MM.1S (cell line): ENCODE data around the gene SMOC2.

Experiments used
- DNase-seq: peaks from one replicate; pipeline ENCODE4 v3.0.0-alpha.2; 2015
- H2AFZ ChIP-seq: fragments of 300-600 bp; sonication (generic); 2 replicates; pipeline ENCODE4 v1.6.0; 2016; ENCODE audit warnings: antibody characterized with exemption, low read length
- H3F3A ChIP-seq: fragments of 300-600 bp; sonication (generic); 2 replicates; pipeline ENCODE4 v1.6.1; 2016; ENCODE audit warnings: mild to moderate bottlenecking, antibody characterized with exemption, low read length, moderate library complexity, mixed read lengths; ENCODE audit not compliant: insufficient read depth
- H3K27ac ChIP-seq: fragments of 300-600 bp; sonication (generic); 2 replicates; pipeline ENCODE4 v1.5.1; 2016; ENCODE audit warnings: mild to moderate bottlenecking, low read length
- H3K27me3 ChIP-seq: fragments of 300-600 bp; sonication (generic); replicated peaks from 2 replicates; pipeline ENCODE4 v1.6.0; 2016; ENCODE audit warnings: low read length; ENCODE audit not compliant: insufficient read depth
- H3K36me3 ChIP-seq: fragments of 300-600 bp; sonication (generic); replicated peaks from 2 replicates; pipeline ENCODE4 v1.6.1; 2016; ENCODE audit warnings: mild to moderate bottlenecking, low read length, mixed read lengths; ENCODE audit not compliant: insufficient read depth
- H3K4me1 ChIP-seq: fragments of 300-600 bp; sonication (generic); 2 replicates; pipeline ENCODE4 v1.6.1; 2016; ENCODE audit warnings: low read length, mixed read lengths
- H3K4me2 ChIP-seq: fragments of 300-600 bp; sonication (generic); 2 replicates; pipeline ENCODE4 v1.6.0; 2016; ENCODE audit warnings: low read depth, low read length
- H3K4me3 ChIP-seq: fragments of 300-600 bp; sonication (generic); 2 replicates; pipeline ENCODE4 v1.5.1; 2016; ENCODE audit warnings: low read length, mixed read lengths
- H3K79me2 ChIP-seq: fragments of 300-600 bp; sonication (generic); 2 replicates; pipeline ENCODE4 v1.6.1; 2016; ENCODE audit warnings: mixed run types, low read length, mixed read lengths
- H3K9ac ChIP-seq: fragments of 300-600 bp; sonication (generic); 2 replicates; pipeline ENCODE4 v1.6.1; 2016; ENCODE audit warnings: low read length, mixed read lengths
- H3K9me2 ChIP-seq: fragments of 300-600 bp; sonication (generic); replicated peaks from 2 replicates; pipeline ENCODE4 v1.6.1; 2016; ENCODE audit warnings: mild to moderate bottlenecking, low read length, mixed read lengths; ENCODE audit not compliant: insufficient read depth
- H3K9me3 ChIP-seq: fragments of 300-600 bp; sonication (generic); replicated peaks from 2 replicates; pipeline ENCODE4 v1.6.1; 2016; ENCODE audit warnings: mild to moderate bottlenecking, low read length, mixed read lengths; ENCODE audit not compliant: insufficient read depth
- H4K20me1 ChIP-seq: fragments of 300-600 bp; sonication (generic); 2 replicates; pipeline ENCODE4 v1.6.1; 2016; ENCODE audit warnings: mild to moderate bottlenecking, low read length, moderate library complexity, mixed read lengths; ENCODE audit not compliant: insufficient read depth
- CTCF ChIP-seq: fragments of 300-600 bp; sonication (generic); IDR thresholded peaks from 2 replicates; pipeline ENCODE4 v1.5.1; 2016; ENCODE audit warnings: antibody characterized with exemption, low read length, mixed read lengths
- EZH2 ChIP-seq: fragments of 300-600 bp; sonication (generic); optimal IDR thresholded peaks from 2 replicates; pipeline ENCODE3; 2017; ENCODE audit warnings: low read depth, mild to moderate bottlenecking, antibody characterized with exemption, low read length, mixed read lengths
- EZH2phosphoT487 ChIP-seq: fragments of 300-600 bp; sonication (generic); IDR thresholded peaks from 2 replicates; pipeline ENCODE4 v1.6.1; 2018; ENCODE audit warnings: antibody characterized with exemption, low read length

SMOC2 gene

GRCh38 chr6:168628176-168628553 is 187.2 kb downstream of the SMOC2 start:
- Histone ChIP-seq H4K20me1 (no peaks in the 10 kb centered on the region), H3K4me2 (no peak overlapping the region), H3F3A (no peaks in the 10 kb centered on the region), H3K9me2 (no peaks in the 10 kb centered on the region), H3K27me3 (no peaks in the 10 kb centered on the region), H3K4me1 (no peaks in the 10 kb centered on the region), H3K36me3 (no peaks in the 10 kb centered on the region), H3K9ac (no peak overlapping the region), H3K27ac (no peak overlapping the region), H2AFZ (no peak overlapping the region), H3K4me3 (no peak overlapping the region), H3K9me3 (no peaks in the 10 kb centered on the region), H3K79me2 (no peaks in the 10 kb centered on the region)
- TF ChIP-seq EZH2phosphoT487: no peak
- no peak for TF ChIP-seq EZH2
- no peak for DNase-seq

DNA sequence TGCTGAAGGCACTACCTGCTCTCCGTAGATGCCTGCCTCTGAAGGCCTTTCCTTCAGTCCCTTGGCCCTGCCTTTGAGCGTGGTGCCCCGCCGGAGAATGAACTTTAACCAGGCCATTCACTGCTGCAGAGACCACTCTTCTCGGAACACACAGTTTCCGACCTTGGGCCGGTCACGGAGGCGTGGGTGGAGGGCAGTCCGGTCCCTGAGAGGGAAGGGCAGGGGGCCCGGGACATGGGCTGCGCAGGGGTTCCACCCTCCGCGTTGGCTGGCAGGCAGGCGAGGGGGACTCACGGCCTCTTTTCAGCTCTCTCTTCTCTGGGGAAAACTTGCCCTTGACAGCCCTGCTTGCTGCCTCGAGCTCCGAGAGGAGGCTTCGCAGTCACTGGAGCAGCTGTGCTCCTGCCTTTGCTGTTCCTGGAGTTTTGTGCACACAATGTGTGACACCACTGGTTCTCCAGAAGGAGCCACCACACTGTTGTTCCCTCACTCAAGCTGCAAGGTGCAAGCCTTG is 187.8 kb downstream of the SMOC2 start:
- no peak for TF ChIP-seq EZH2phosphoT487
- no peak for TF ChIP-seq CTCF
- TF ChIP-seq EZH2: no peak
- H3K9me2 ChIP-seq: no peaks in the 10 kb centered on the region
- no peak for DNase-seq
- H3K27me3 ChIP-seq: no peaks in the 10 kb centered on the region
- no peaks in the 10 kb centered on the region for H3F3A ChIP-seq
- H3K27ac ChIP-seq: no peak overlapping the region
- H3K36me3 ChIP-seq: no peaks in the 10 kb centered on the region
- H4K20me1 ChIP-seq: no peaks in the 10 kb centered on the region
- no peak overlapping the region for H3K4me2 ChIP-seq
- H3K4me1 ChIP-seq: no peaks in the 10 kb centered on the region
- H3K9ac ChIP-seq: no peak overlapping the region
- H3K79me2 ChIP-seq: no peaks in the 10 kb centered on the region
- H2AFZ ChIP-seq: no peak overlapping the region
- no peak overlapping the region for H3K4me3 ChIP-seq
- H3K9me3 ChIP-seq: no peaks in the 10 kb centered on the region

- Histone ChIP-seq H3K4me3 (no peak overlapping the region), H3K9ac (no peak overlapping the region), H3K36me3 (no peaks in the 10 kb centered on the region), H3K4me1 (no peaks in the 10 kb centered on the region), H3F3A (no peaks in the 10 kb centered on the region), H3K9me2 (no peaks in the 10 kb centered on the region), H3K9me3 (no peaks in the 10 kb centered on the region), H3K4me2 (no peak overlapping the region), H2AFZ (no peak overlapping the region), H3K79me2 (no peaks in the 10 kb centered on the region), H4K20me1 (no peaks in the 10 kb centered on the region), H3K27me3 (no peaks in the 10 kb centered on the region), H3K27ac (no peak overlapping the region)
- DNase-seq: no peak
- no peak for TF ChIP-seq CTCF
- TF ChIP-seq EZH2phosphoT487: no peak
- no peak for TF ChIP-seq EZH2
Measured at GRCh38 chr6:168631564-168631963, 190.6 kb downstream of the SMOC2 start.

- H3K36me3 ChIP-seq: no peaks in the 10 kb centered on the region
- H3K27ac ChIP-seq: no peak overlapping the region
- H3K4me2 ChIP-seq: no peak overlapping the region
- H3K4me3 ChIP-seq: no peak overlapping the region
- no peaks in the 10 kb centered on the region for H3K9me3 ChIP-seq
- no peak for TF ChIP-seq CTCF
- TF ChIP-seq EZH2: no peak
- TF ChIP-seq EZH2phosphoT487: no peak
- no peaks in the 10 kb centered on the region for H3F3A ChIP-seq
- no peaks in the 10 kb centered on the region for H3K9me2 ChIP-seq
- no peaks in the 10 kb centered on the region for H3K4me1 ChIP-seq
- H3K79me2 ChIP-seq: no peaks in the 10 kb centered on the region
- DNase-seq: no peak
- H3K9ac ChIP-seq: no peak overlapping the region
- H2AFZ ChIP-seq: no peak overlapping the region
- no peaks in the 10 kb centered on the region for H3K27me3 ChIP-seq
- no peaks in the 10 kb centered on the region for H4K20me1 ChIP-seq
Measured at GRCh38 chr6:168632694-168633093, 191.7 kb downstream of the SMOC2 start.
